Epithelial cell of esophagus (primary cell): ENCODE results near the gene STK17B.
"Not testable (repeated sequence)": the region's sequence is repeated elsewhere in the genome, so short reads cannot be mapped to it uniquely, and the experiment has no call there.

ENCODE experiments used
- DNase-seq: peaks from one replicate; pipeline ENCODE4 v3.0.0; 2010; ENCODE audit warnings: low read depth
- H3K4me3 ChIP-seq: 2 replicates; pipeline ENCODE4 v1.5.1; 2011; ENCODE audit warnings: mild to moderate bottlenecking, low read length, control low read depth
- CTCF ChIP-seq: IDR thresholded peaks from 2 replicates; pipeline ENCODE4 v1.5.1; 2011; ENCODE audit warnings: low read depth, mild to moderate bottlenecking, low read length, control low read depth, inconsistent platforms; ENCODE audit not compliant: insufficient read depth; ENCODE audit errors: missing control alignments

STK17B gene

GRCh38 chr2:196200557-196200956, 29.2 kb upstream of the STK17B start:
- no peak for TF ChIP-seq CTCF
- H3K4me3 ChIP-seq = no peak overlapping the region
- no peak for DNase-seq

GRCh38 chr2:196195758-196196157, 24.4 kb upstream of the STK17B start:
- no peak for DNase-seq
- no peak for TF ChIP-seq CTCF
- H3K4me3 ChIP-seq = no peak overlapping the region

GRCh38 chr2:196195302-196195701, 23.9 kb upstream of the STK17B start:
- DNase-seq = no peak
- TF ChIP-seq CTCF = no peak
- no peak overlapping the region for H3K4me3 ChIP-seq

GRCh38 chr2:196191541-196191940, 20.2 kb upstream of the STK17B start:
- TF ChIP-seq CTCF = no peak
- DNase-seq = no peak
- H3K4me3 ChIP-seq = no peak overlapping the region

- H3K4me3 ChIP-seq = no peak overlapping the region
- no peak for TF ChIP-seq CTCF
These were observed 16.6 kb upstream of the STK17B start for GRCh38 chr2:196187898-196188458.

GRCh38 chr2:196187175-196187700, 15.9 kb upstream of the STK17B start:
- H3K4me3 ChIP-seq, DNase-seq: not testable (repeated sequence)

More at GRCh38 chr2:196187898-196188458, 16.6 kb upstream of the STK17B start:
- no peak for DNase-seq

GRCh38 chr2:196186266-196186980, 15.0 kb upstream of the STK17B start:
- no peak for DNase-seq
- no peak for TF ChIP-seq CTCF
- H3K4me3 ChIP-seq = no peak overlapping the region
